Lung (tissue), 12 donors: ENCODE results near the gene ZNF431. TPM values are rescaled to one million over a fixed set of nuclear protein-coding genes. Genes with fewer than 3 reads are reported as not detected.
"Not testable (repeated sequence)": the region's sequence is repeated elsewhere in the genome, so short reads cannot be mapped to it uniquely, and the experiment has no call there.

Experiments
- ATAC-seq: fragments of 200-7000 bp; cut with Tn5 transposase; one replicate; pipeline ENCODE4 v1.9.1; 2020; ENCODE audit warnings: moderate number of reproducible peaks; ENCODE audit not compliant: insufficient read depth, low FRiP score
- DNase-seq, 3 donors: peaks; one replicate each; pipeline ENCODE4 v3.0.0-alpha.2; 2013 to 2017
- H3K27ac ChIP-seq, 2 donors: one replicate each; pipeline ENCODE4 v1.5.1; 2013; ENCODE audit warnings: mild to moderate bottlenecking in 2 of 2, moderate library complexity in 2 of 2, control low read depth in 1 of 2, inconsistent platforms in 1 of 2, low read depth in 1 of 2, low read length in 1 of 2
- H3K27me3 ChIP-seq, 3 donors: one replicate each; pipeline ENCODE4 v1.5.1; 2013; ENCODE audit warnings: low read length in 2 of 3; ENCODE audit not compliant: control insufficient read depth in 3 of 3, insufficient read depth in 3 of 3
- H3K36me3 ChIP-seq, 4 donors: one replicate each; pipeline ENCODE4 v1.5.1; 2013; ENCODE audit warnings: low read length in 4 of 4, mild to moderate bottlenecking in 1 of 4, moderate library complexity in 1 of 4; ENCODE audit not compliant: control insufficient read depth in 4 of 4, insufficient read depth in 4 of 4
- H3K4me1 ChIP-seq, 5 donors: one replicate each; pipeline ENCODE4 v1.5.1; 2013; ENCODE audit warnings: low read length in 5 of 5, mild to moderate bottlenecking in 2 of 5, moderate library complexity in 1 of 5; ENCODE audit not compliant: control insufficient read depth in 5 of 5, insufficient read depth in 5 of 5
- H3K4me3 ChIP-seq: one replicate; pipeline ENCODE4 v1.5.1; 2013; ENCODE audit warnings: mild to moderate bottlenecking, control low read depth, moderate library complexity
- H3K9ac ChIP-seq, 2 donors: one replicate each; pipeline ENCODE4 v1.5.1; 2013; ENCODE audit warnings: low read length in 2 of 2, control low read depth in 1 of 2; ENCODE audit not compliant: insufficient read depth in 1 of 2
- H3K9me3 ChIP-seq, 4 donors: one replicate each; pipeline ENCODE4 v1.5.1; 2013; ENCODE audit warnings: low read length in 3 of 4, mild to moderate bottlenecking in 1 of 4, moderate library complexity in 1 of 4; ENCODE audit not compliant: control insufficient read depth in 4 of 4, insufficient read depth in 3 of 4
- CTCF ChIP-seq: IDR thresholded peaks from 2 replicates; pipeline ENCODE4 v1.5.1; 2012; ENCODE audit warnings: mild to moderate bottlenecking; ENCODE audit errors: control extremely low read depth, extremely low read depth
- WGBS, 2 donors: extraction: QIAGEN DNeasy Blood & Tissue Kit; methylation state at CpG; one replicate each; pipeline ENCODE4 v1.1.7; 2013; 5-methylcytosine and 5-hydroxymethylcytosine counted together
- polyA plus RNA-seq, 2 donors: library from polyadenylated mRNA; stranded (reverse); fragments of 200-250 nt; gene quantifications; one replicate each; pipeline ENCODE4 v1.2.1, GENCODE V29; 2013
- total RNA-seq, 2 donors: library from RNA; depleted of rRNA in 1 of 2; stranded (reverse); fragments of >200 nt in 1 of 2; gene quantifications; one replicate each; pipeline ENCODE4 v1.2.1, GENCODE V29; 2014 to 2021
- donor health status: control.
- donor health status: control.
- donor health status: Bipolar disorder and iron deficiency.
- donor health status: healthy.
- donor health status: DM: yes; HTN: yes; CAD: no.

The ZNF431 gene
- total and polyA plus RNA-seq, 4 donors: 3.5 to 36.2 (median 19.4) TPM

- Histone ChIP-seq H3K9me3 (peaks cover 0 to 2% (median 0%) of the 10 kb centered on the region in 4 donors), H3K36me3 (no peaks in the 10 kb centered on the region), H3K27ac (no peak overlapping the region), H3K27me3 (no peaks in the 10 kb centered on the region), H3K4me3 (no peak overlapping the region), H3K4me1 (no peaks in the 10 kb centered on the region), H3K9ac (no peak overlapping the region)
- ATAC-seq (no peak), DNase-seq (no peak)
- no peak for TF ChIP-seq CTCF
- 62 to 83% methylated on average over 2 of the region's 2 CpGs for WGBS, 2 donors
Observed at GRCh38 chr19:21134934-21135366, 6.9 kb upstream of the ZNF431 start.

DNA sequence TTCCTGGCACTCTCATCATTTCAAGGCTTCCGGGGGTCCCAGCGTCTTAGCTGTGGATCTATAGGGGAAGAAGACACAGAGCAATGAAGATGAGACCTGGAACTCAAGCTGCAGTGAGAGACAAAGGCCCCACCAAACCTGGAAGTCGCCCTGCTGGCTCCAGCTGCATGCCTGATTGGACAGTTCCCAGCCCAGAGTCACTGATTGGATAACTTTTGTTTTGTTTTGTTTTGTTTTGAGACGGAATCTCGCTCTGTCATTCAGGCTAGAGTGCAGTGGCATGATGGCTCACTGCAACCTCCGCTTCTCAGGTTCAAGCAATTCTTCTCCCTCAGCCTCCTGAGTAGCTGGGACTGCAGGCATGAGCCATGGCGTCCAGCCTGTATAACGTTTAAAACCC lies 6.4 kb upstream of the ZNF431 start:
- 84 to 85% methylated on average over 8 of the region's 8 CpGs for WGBS, 2 donors
- Histone ChIP-seq H3K4me1 (no peaks in the 10 kb centered on the region), H3K36me3 (no peaks in the 10 kb centered on the region), H3K9ac (no peak overlapping the region), H3K27me3 (no peaks in the 10 kb centered on the region), H3K9me3 (peaks cover 0 to 2% (median 0%) of the 10 kb centered on the region in 4 donors), H3K27ac (no peak overlapping the region), H3K4me3 (no peak overlapping the region)
- TF ChIP-seq CTCF: no peak
- no peak for ATAC-seq
- DNase-seq: no peak

DNA sequence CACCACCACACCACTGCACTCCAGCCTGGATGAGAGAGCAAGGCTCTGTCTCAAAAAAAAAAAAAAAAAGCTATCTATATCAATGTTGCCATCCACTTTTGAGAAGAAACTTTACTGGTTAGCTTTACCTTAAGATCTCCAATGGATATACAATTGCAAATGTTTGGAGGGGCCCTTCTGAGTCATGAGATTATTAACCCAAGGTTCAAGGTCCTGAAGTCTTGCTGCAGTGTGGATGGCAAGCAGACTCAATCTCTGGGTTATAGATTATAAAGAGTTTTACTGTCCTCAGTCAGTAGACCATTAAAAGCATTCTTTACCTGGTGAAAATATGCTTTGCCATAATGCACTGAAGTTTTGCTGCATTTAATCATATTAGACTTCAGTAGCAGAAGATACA lies 3.7 kb upstream of the ZNF431 start:
- no peak overlapping the region for H3K4me3 ChIP-seq
- no peak overlapping the region for H3K27ac ChIP-seq
- H3K36me3 ChIP-seq: peaks cover 0 to 4% (median 0%) of the 10 kb centered on the region in 4 donors
- no peak for TF ChIP-seq CTCF
- H3K9ac ChIP-seq: no peak overlapping the region
- H3K4me1 ChIP-seq: peaks cover 0 to 5% (median 2%) of the 10 kb centered on the region in 5 donors
- ATAC-seq: no peak
- H3K27me3 ChIP-seq: no peaks in the 10 kb centered on the region
- H3K9me3 ChIP-seq: no peaks in the 10 kb centered on the region
- no peak for DNase-seq

- 79 to 89% methylated on average over 1 of the region's 1 CpG for WGBS, 2 donors
- H3K27me3 ChIP-seq, ATAC-seq, H3K9ac ChIP-seq, DNase-seq, H3K4me1 ChIP-seq, H3K27ac ChIP-seq, H3K4me3 ChIP-seq, H3K9me3 ChIP-seq: not testable (repeated sequence)
- H3K36me3 ChIP-seq: peaks cover 1 to 22% (median 7%) of the 10 kb centered on the region in 4 donors
Observed at GRCh38 chr19:21141006-21141405, 834 bp upstream of the ZNF431 start.
